ENCODE data around the gene LRFN2.

Gene LRFN2

GRCh38 chr6:40586369-40587201, 579 bp downstream of the LRFN2 start:
- DNase-seq (ENCODE audit: low read depth in 1 of 2, low spot score in 1 of 2), result no peak

DNA sequence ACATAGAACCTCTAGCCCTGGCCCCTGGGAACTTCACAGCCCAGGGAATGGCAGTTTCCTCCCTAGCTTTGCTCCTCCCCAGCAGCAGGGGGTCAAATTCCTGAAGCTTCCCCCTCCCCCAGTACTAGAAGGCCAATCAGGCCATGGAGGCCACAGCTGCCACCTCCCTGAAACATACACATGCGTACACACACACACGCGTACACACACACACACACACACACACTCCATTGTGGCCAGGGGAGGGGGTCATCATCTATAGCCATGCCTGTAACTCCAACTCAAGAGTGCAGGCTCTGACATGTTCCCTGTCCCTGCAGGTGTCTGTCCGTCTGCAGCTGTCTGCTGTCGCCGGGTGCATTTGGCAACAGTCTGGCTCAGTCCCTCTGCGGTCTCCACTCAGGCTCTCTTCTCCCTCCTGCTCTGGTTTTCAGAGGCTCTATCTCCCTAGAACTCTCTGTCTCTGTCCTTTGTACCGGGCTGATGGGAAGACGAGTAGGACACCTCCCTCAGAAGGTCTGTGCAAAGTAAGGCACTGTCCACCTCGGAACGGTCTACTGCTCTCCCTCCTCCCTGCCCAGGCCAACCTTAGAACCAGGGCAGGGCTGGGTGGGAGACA, 1.4 kb downstream of the LRFN2 start:
- DNase-seq (ENCODE audit: low read depth in 1 of 2, low spot score in 1 of 2), result no peak

GRCh38 chr6:40585223-40585622, 1.9 kb downstream of the LRFN2 start:
- no peak for DNase-seq (ENCODE audit: low read depth in 1 of 2, low spot score in 1 of 2)

DNA sequence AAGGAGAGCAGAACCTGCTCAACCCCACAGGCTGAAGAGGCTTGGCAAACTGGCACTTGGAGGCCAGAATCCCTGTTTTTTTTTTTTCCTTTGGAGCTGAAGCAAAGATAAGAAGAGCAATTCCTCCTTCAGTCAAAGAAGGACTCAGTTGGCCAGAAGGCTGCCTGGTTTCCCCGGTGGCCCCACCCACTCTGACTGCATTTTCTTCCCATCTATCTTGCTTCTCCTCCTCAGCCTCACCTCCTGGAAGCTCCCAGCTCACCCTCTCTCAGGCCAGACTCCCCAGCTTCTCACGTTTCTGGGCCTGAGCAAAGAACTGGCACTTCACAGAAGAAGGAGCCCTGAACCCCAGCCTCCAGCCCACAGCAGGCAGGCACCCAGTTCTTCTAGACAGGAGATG, 2.4 kb downstream of the LRFN2 start:
- DNase-seq (ENCODE audit: low read depth in 1 of 2, low spot score in 1 of 2), result no peak

DNA sequence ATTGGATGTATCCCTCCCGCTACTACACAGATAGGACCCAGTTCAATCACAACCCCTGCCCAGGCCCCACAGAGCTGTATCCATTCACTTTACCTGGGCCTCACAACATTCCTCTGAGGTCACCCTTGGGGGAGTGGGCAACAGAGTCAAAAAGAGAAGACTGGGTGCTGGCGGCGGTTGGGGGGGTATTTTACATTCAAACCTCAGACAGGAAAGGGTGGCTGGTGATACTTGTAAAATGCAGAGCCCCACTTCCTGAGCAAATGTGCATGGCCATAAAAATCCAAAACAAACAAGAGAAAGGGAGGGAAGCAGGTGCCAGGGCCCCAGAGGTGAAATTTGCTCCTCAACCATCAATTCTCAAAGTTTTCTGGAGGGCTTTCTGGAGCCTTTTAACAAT, 3.5 kb downstream of the LRFN2 start:
- DNase-seq (ENCODE audit: low read depth in 1 of 2, low spot score in 1 of 2), result no peak

- no peak for DNase-seq (ENCODE audit: low read depth in 1 of 2, low spot score in 1 of 2)
Measured at GRCh38 chr6:40582892-40583291, 4.3 kb downstream of the LRFN2 start.

- DNase-seq (ENCODE audit: low read depth in 1 of 2, low spot score in 1 of 2), result no peak
Measured at GRCh38 chr6:40579101-40579500, 8.1 kb downstream of the LRFN2 start.

DNA sequence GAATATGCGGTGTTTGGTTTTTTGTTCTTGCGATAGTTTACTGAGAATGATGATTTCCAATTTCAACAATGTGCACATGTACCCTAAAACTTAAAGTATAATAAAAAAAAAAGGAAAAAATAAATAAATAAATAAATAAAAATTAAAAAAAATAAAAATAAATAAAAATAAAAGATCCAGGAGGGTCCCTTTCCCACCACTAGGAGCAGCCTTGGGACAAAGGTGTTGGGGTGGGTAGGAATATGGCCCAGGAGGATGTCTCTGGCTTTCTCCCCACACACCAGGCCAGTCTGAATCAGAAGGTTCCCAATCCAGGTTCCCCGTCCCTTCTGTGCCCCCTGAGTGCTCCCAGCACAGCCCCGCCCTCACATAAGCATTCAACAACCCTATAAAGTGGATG, 9.5 kb downstream of the LRFN2 start:
- DNase-seq (ENCODE audit: low read depth in 1 of 2, low spot score in 1 of 2), result no peak

DNA sequence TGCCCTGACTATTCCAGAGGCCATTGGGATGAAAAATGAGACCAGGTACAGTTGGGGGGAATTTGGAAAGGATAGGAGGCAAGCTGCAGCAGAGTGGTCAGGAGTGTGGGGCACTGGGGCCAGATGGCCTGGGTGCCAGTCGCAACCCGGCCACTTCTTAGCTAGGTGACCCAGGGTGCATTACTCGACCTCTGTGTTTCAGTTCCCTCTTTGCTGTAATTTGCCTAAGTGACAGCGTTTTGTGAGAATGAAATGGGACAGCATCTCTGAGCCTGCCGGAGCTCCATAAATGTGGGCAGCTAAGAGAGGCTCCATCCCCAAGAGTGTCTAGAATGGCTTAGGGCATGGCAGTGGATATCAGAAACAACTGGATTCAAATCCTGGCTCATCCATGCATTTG, 13.9 kb downstream of the LRFN2 start:
- no peak for DNase-seq (ENCODE audit: low read depth in 1 of 2, low spot score in 1 of 2)

GRCh38 chr6:40569162-40569910, 17.8 kb downstream of the LRFN2 start:
- no peak for DNase-seq (ENCODE audit: low read depth in 1 of 2, low spot score in 1 of 2)

DNA sequence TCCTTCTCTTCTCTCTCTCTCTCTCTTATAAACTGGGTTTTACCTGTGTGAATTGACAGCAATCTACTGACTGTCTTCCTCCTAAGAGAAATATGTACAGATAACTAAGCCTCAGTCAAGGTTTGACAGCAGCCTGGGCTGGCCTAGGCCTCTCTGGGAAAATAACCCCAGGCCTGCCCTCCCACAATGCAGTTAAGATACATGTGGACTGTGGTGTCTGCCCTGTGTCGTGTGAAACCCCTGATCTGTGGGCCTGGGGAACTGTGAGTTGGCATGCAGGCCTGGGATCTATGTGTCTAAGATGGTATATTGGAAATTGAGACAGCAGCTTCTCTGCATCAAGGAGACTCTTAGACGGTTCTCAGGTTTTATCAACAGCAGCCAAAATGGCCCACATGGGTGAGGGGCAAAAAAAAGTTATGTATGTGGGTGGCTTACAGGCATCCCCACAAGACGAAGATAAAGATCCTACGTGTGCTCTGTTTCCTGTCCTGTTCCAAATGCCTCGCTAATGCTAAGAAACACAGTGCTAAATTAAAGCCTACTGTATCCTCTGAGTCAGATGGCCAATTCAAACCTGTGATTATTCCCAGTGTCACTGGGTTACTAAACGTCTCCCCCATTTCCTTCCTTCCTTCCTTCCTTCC, 19.0 kb downstream of the LRFN2 start:
- no peak for DNase-seq (ENCODE audit: low read depth in 1 of 2, low spot score in 1 of 2)

DNA sequence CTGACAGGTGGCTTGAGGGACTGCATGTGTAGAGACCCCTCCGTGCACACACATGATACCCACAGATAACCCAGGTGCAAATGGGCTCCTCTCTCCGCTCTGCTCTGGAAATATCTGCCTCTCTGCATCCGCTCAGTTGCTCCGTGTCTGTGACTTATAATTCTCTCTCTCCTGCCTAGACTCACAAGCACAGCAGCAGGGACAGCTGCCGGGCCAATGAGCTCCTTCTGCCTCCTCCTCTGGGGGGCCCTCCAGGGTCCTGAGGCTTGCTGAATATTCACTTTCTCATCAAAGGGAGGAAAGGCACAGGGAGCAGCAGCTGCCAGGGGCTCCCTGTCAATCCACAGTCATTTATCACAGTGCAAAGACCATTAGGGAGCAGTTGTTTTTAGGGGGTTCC, 24.1 kb downstream of the LRFN2 start:
- DNase-seq (ENCODE audit: low read depth in 1 of 2, low spot score in 1 of 2), result no peak

DNA sequence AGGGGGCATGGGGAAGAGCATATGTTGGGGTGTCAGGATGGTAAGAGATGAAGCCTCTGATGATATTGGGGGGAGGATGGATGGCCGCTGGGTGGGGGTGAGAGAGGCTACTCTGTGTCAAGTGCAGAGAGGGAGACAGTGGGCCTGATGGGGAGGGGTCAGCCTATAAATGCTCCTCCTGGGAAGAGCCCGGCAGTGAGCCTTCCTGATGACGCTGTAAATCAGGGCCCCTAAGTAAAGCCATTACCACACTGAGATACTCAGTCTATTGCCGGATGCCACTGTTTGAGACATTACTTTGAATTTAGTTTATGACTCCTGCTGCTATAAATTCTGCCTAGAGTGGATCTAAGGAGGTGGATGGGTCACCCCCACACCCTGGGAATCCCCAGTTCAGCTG, 28.1 kb downstream of the LRFN2 start:
- DNase-seq (ENCODE audit: low read depth in 1 of 2, low spot score in 1 of 2), result no peak

- DNase-seq (ENCODE audit: low read depth in 1 of 2, low spot score in 1 of 2), result no peak
Measured at GRCh38 chr6:40558102-40558501, 29.1 kb downstream of the LRFN2 start.

DNA sequence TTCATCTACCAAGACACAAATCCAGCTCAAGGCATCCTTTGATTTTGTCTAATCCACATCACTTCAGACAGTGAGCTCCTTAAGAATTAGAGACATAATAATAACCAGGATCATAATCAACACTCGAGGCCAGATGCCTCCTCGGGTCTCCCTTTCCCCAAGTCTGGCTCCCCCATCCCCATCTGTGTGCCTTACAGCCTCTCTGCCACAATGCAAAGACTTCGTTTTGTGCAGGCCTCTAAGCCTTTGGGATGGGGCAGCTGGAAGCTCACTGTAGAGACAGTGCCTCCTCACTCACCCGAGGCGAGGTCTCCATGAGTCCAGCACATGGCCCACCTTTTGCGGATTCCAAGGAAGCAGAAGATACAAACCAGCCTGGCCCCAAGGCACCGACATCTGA, 30.3 kb downstream of the LRFN2 start:
- DNase-seq (ENCODE audit: low read depth in 1 of 2, low spot score in 1 of 2), result no peak

DNA sequence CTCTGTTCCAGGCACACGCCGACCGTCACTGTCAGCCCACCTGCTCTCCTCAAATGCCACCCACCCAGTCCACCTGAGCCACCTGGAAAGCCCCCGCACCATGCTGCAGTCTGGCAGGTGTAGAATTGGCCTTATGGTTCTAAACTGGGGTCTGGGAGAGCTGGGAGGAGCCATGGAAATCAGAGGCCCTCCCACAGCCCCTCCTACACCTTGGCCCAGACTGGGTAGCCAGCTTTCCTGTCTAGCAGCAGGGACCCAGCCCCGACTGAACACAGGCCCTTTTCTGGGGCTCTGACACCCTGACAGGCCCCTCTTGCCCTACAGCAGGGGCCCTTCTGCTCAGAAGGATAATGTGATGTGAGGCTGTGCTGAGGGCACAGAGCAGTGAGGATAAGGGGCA, 31.1 kb downstream of the LRFN2 start:
- no peak for DNase-seq (ENCODE audit: low read depth in 1 of 2, low spot score in 1 of 2)

DNA sequence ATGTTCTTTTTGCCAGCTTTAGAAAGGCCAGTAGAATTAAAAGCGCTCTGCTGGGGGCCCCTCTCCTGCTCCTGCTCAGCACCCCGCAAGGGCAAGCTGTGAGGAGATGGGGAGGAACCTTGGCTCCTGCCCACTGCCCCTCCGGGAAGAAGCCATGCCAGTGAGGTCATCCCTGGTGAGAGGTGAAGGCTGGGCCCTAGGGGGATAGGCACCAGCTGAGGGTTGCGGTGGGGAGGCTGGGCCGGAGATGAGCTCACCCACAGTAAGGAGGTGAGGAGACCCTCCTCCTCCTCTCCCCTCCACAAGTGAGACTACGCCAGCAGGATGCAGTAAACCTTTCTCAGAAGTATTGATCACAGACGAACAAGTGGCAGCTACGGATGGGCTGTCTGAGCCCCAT, 32.1 kb downstream of the LRFN2 start:
- DNase-seq (ENCODE audit: low read depth in 1 of 2, low spot score in 1 of 2), result no peak

- DNase-seq (ENCODE audit: low read depth in 1 of 2, low spot score in 1 of 2), result no peak
Measured at GRCh38 chr6:40552941-40553340, 34.2 kb downstream of the LRFN2 start.

GRCh38 chr6:40551966-40552505, 35.1 kb downstream of the LRFN2 start:
- no peak for DNase-seq (ENCODE audit: low read depth in 1 of 2, low spot score in 1 of 2)

DNA sequence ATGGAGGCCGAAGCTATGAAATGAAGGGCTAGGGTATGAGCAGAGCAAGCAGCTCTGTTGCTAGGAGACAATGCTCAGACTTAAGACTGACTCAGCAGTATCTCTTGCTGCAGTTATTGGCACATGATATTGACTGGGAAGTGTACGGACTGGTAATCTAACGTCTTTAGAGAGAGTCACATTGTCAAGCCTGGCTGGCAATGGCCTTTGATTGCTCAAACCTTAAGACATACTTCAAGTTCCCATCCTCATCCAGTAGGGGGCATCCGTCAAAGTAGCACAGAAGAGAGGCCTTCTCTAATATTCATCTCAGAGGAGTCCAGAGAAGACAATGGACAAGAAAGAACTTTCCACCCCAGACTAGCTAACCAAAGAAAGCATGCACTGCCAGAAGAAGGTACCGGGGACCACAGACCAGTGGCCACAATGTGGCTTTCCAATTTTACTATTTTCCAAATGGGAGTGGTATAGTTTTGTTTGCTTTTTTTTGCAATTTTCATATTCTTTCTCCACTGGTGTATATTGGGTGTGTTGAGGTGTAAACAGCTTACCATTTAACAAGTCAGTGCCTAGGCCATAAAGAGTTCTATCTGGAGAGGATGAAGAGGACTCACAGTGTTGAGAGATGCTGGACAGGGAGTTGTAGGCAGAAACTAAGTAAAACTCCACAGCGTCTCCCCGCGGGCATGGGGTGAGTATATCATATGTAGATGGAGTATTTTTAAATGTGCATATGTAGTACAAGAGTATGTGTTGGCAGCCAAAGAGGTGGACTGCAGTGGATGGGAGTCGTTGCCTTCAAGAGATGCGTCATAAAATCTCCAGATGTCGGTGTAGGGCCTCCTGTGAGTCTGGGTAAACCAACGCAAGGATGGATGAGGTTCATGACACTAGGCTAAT, 36.7 kb downstream of the LRFN2 start:
- peak in 1 of 2 donors; percentile 5 for DNase-seq (ENCODE audit: low read depth in 1 of 2, low spot score in 1 of 2)

All from activated CD4-positive, alpha-beta T cell treated with anti-CD3 and anti-CD28 coated beads, Interleukin-2, amount 50 U/mL, for 24 hours (primary cell).